Fibroblast of lung (primary cell): Measurements from ENCODE around the gene LRCH4.

Source experiments
- EZH2 ChIP-seq: IDR thresholded peaks from 2 replicates; pipeline ENCODE4 v1.5.1; 2012; ENCODE audit warnings: low read length, control low read depth, mild to moderate bottlenecking; ENCODE audit errors: missing control alignments
- TF ChIP-seq, protein P1 (sequence below), 2 donors: IDR thresholded peaks in 1 of 2; conservative IDR thresholded peaks in 1 of 2; 1 replicate in 1 of 2; 2 replicates in 1 of 2; pipeline ENCODE4 v1.5.1; 2011 to 2012; ENCODE audit warnings: low read length in 2 of 2, control low read depth in 1 of 2, inconsistent platforms in 1 of 2, low read depth in 1 of 2, mild to moderate bottlenecking in 1 of 2

DNA sequence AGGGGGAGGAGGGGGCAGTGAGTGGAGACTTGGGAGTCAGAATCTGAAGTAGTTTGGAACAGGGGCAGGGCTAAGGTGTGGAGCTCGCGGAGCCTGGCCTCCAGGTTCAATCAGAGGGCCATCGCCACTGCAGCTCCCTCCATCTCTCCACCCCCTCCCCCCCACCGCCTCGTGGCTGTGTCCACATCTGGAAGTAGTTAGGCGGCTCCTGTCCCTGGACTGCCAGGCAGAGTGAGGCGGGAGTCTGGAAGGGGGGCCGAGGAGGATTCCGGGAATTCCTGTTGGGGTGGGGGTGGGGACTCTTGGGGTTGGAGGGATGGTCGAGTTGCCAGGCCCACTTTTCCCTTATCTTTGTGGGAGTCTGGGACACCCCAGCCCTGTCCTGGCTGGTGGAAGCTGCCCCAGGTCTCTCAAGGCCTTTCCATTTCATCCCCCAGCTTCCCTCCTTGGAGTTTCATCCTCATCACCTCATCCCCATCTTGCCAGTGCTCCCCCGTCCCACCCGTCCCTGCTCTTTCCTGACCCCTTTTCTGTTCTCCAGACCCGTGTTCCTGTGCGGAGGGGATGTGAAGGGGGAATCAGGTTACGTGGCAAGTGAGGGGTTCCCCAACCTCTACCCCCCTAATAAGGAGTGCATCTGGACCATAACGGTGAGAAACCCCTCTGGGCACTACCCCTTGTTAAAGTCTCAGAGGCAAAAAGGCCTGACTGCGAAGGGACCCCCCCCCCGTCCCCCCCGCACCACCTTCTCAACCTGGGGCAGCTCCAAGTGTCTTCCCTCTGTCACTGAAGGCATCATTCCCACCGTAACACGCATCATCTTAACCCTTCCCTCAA, 17.2 kb upstream of the LRCH4 start:
- TF ChIP-seq, protein P1, sequence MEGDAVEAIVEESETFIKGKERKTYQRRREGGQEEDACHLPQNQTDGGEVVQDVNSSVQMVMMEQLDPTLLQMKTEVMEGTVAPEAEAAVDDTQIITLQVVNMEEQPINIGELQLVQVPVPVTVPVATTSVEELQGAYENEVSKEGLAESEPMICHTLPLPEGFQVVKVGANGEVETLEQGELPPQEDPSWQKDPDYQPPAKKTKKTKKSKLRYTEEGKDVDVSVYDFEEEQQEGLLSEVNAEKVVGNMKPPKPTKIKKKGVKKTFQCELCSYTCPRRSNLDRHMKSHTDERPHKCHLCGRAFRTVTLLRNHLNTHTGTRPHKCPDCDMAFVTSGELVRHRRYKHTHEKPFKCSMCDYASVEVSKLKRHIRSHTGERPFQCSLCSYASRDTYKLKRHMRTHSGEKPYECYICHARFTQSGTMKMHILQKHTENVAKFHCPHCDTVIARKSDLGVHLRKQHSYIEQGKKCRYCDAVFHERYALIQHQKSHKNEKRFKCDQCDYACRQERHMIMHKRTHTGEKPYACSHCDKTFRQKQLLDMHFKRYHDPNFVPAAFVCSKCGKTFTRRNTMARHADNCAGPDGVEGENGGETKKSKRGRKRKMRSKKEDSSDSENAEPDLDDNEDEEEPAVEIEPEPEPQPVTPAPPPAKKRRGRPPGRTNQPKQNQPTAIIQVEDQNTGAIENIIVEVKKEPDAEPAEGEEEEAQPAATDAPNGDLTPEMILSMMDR (conservative IDR thresholded peaks at IDR 0.05 in 1 of 2, IDR thresholded peaks at IDR 0.05 in 1 of 2; ENCODE audit: low read depth in 1 of 2, low read length in 2 of 2) = no peak
- TF ChIP-seq EZH2 = no peak
